Choroid plexus epithelial cell (primary cell): ENCODE measurements around the gene BTG1.

Source experiments
- DNase-seq: peaks from one replicate; pipeline ENCODE4 v3.0.0-alpha.2; 2010; ENCODE audit warnings: low read depth
- H3K4me3 ChIP-seq: 2 replicates; pipeline ENCODE4 v1.5.1; 2011; ENCODE audit warnings: low read depth, mild to moderate bottlenecking, control low read depth, low read length, moderate library complexity
- CTCF ChIP-seq: conservative IDR thresholded peaks from 2 replicates; pipeline ENCODE4 v1.5.1; 2011; ENCODE audit warnings: low read depth, mild to moderate bottlenecking, control low read depth, inconsistent platforms, low read length, moderate library complexity

BTG1 gene

GRCh38 chr12:92133795-92134637, 11.6 kb downstream of the BTG1 start:
- no peak overlapping the region for H3K4me3 ChIP-seq
- DNase-seq = no peak
- TF ChIP-seq CTCF = no peak

DNA sequence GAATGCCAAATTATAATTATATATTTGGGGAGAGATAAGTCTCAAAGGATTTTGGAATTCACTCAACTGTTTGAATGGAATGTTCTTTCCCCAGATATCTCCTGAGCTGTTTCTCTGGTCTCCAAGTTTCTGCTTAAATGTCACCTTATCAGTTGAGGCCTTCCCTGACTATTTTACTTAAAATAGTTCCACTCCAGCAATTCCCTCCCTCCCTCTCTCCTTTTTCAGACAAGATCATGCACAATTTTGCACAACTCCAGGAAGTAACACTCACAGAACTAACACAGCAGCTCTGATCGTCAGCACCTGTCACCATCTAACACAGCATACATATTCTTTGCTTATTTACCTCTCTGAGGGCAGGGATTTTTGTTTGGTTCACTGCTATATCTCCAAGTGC, 12.5 kb downstream of the BTG1 start:
- no peak for TF ChIP-seq CTCF
- DNase-seq = no peak
- no peak overlapping the region for H3K4me3 ChIP-seq

DNA sequence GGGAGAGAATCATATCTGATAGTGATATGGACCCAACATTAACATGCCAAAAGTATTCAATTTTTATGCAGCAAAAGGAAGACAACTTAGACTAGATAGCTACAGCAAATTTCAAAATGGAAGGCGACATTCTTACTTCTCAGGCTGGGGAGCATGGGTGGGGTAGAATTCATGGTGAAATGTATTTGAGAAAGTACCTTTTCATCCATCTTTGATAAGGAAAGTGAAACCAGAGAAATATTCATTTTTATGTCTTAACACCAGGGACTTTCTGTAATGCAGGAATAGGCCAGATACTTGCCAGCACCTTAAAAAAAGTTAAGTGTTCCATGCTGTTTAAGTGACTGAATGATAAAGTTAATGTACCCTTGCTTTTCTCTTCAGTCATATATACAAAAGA, 13.4 kb downstream of the BTG1 start:
- no peak for TF ChIP-seq CTCF
- no peak overlapping the region for H3K4me3 ChIP-seq
- peak; percentile 35 for DNase-seq

GRCh38 chr12:92130999-92131398, 14.6 kb downstream of the BTG1 start:
- no peak overlapping the region for H3K4me3 ChIP-seq
- DNase-seq = no peak
- TF ChIP-seq CTCF = no peak

DNA sequence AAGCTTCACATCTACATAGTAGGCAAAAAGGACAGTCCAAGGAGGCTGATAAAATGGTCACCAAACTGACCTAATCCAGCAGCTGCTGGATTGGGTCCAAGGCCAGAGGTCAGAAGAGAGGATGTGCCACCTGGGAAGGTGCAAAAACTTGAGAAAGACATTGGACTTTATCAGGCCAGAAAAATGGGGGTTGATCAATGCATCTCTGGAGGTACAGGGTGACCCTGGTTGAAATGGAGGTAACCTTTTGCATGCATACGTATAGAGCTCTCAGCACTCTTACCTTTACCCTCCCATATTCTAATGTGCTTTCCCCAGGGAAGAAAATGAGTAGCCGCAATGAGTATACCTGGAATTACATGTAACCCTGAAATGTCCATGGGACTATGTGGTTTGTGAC, 16.0 kb downstream of the BTG1 start:
- no peak overlapping the region for H3K4me3 ChIP-seq
- DNase-seq = no peak
- no peak for TF ChIP-seq CTCF

- TF ChIP-seq CTCF = no peak
- H3K4me3 ChIP-seq = no peak overlapping the region
- no peak for DNase-seq
These were observed 17.0 kb downstream of the BTG1 start for GRCh38 chr12:92128612-92129011.

DNA sequence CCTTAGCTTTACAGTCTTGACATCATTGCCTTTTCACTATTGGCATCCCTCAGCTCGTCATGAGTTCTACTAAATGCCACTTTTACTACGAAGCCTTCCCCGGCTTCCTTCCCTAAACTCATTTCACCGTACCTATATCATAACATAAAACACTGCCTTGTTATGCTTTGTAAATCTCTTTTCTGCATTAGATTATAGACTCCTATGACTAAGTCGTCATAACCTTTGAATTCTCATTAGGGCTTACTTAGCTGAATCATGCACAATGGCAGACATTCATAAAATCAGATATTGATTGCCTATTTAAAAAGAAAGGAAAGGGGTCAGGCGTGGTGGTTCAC, 21.0 kb downstream of the BTG1 start:
- no peak overlapping the region for H3K4me3 ChIP-seq
- no peak for TF ChIP-seq CTCF
- DNase-seq = no peak
